HEK293T (cell line): Measurements from ENCODE around the gene FBXW8.
"Not testable (repeated sequence)": the region's sequence is repeated elsewhere in the genome, so short reads cannot be mapped to it uniquely, and the experiment has no call there.

ENCODE experiments used
- BHLHE40 ChIP-seq: fragments of 450-650 bp; IDR thresholded peaks from 2 replicates; pipeline ENCODE4 v1.6.1; 2016; ENCODE audit warnings: mild to moderate bottlenecking, moderate library complexity, borderline replicate concordance
- FOXK2 ChIP-seq: fragments of 450-650 bp; IDR thresholded peaks from 2 replicates; pipeline ENCODE4 v1.6.1; 2016; ENCODE audit warnings: mild to moderate bottlenecking
- FOXM1 ChIP-seq: fragments of 450-650 bp; IDR thresholded peaks from 2 replicates; pipeline ENCODE4 v1.6.1; 2017; ENCODE audit warnings: mild to moderate bottlenecking, borderline replicate concordance
- HDGF ChIP-seq: fragments of 450-650 bp; IDR thresholded peaks from 2 replicates; pipeline ENCODE4 v1.6.1; 2017; ENCODE audit warnings: antibody characterized with exemption, borderline replicate concordance
- NFRKB ChIP-seq: fragments of 450-650 bp; IDR thresholded peaks from 2 replicates; pipeline ENCODE4 v1.6.1; 2016; ENCODE audit warnings: mild to moderate bottlenecking, moderate library complexity
- SP1 ChIP-seq: fragments of 450-650 bp; IDR thresholded peaks from 2 replicates; pipeline ENCODE4 v1.6.1; 2017
- TF ChIP-seq, protein P1 (sequence below): fragments of 450-650 bp; IDR thresholded peaks from 2 replicates; pipeline ENCODE4 v1.6.1; 2016

DNA sequence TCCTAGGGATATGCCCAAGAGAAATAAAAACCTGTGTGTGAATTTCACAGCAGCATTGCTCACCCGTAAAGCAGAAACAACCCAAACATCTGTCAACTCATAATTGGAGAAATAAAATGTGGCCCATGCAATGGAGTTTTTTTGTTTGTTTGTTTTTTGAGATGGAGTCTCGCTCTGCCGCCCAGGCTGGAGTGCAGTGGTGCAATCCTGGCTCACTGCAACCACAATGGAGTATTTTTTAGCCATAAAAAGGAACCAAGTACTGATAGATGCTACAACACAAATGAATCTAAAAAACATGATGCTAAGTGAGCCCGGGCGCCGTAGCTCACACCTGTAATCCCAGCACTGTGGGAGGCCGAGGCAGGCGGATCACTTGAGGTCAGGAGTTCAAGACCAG, 146.9 kb downstream of the FBXW8 start:
- not testable (repeated sequence) for TF ChIP-seq FOXM1, HDGF, SP1, BHLHE40, FOXK2, NFRKB
- TF ChIP-seq, protein P1, sequence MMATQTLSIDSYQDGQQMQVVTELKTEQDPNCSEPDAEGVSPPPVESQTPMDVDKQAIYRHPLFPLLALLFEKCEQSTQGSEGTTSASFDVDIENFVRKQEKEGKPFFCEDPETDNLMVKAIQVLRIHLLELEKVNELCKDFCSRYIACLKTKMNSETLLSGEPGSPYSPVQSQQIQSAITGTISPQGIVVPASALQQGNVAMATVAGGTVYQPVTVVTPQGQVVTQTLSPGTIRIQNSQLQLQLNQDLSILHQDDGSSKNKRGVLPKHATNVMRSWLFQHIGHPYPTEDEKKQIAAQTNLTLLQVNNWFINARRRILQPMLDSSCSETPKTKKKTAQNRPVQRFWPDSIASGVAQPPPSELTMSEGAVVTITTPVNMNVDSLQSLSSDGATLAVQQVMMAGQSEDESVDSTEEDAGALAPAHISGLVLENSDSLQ, result not testable (repeated sequence)
